K562 (cell line): ENCODE measurements around the gene NUBP2. TPM values are rescaled to one million over a fixed set of nuclear protein-coding genes. Genes with fewer than 3 reads are reported as not detected.

ENCODE experiments used
- DDX20 ChIP-seq: fragments of 450-650 bp; IDR thresholded peaks from 2 replicates; pipeline ENCODE4 v1.6.1; 2016; ENCODE audit warnings: missing genetic modification characterization, low read depth, mild to moderate bottlenecking, missing compliant biosample characterization, moderate library complexity
- ETS2 ChIP-seq: IDR thresholded peaks from 2 replicates; pipeline ENCODE4 v1.6.1; 2016; ENCODE audit warnings: borderline replicate concordance, missing genetic modification characterization, mild to moderate bottlenecking, moderate library complexity, missing compliant biosample characterization; ENCODE audit not compliant: poor library complexity, severe bottlenecking
- FOXJ2 ChIP-seq: fragments of 200-800 bp; sonication (Bioruptor generic); IDR thresholded peaks from 2 replicates; pipeline ENCODE4 v1.6.1; 2016; ENCODE audit warnings: missing genetic modification characterization, missing compliant biosample characterization
- HLTF ChIP-seq: fragments of 450-650 bp; IDR thresholded peaks from 2 replicates; pipeline ENCODE4 v1.6.1; 2016
- JUNB ChIP-seq: fragments of 450-650 bp; formaldehyde crosslinking; conservative IDR thresholded peaks from 2 replicates; pipeline ENCODE4 v1.4.0; 2020; ENCODE audit warnings: mild to moderate bottlenecking
- ZC3H4 ChIP-seq: sonication (generic); formaldehyde crosslinking; IDR thresholded peaks from 2 replicates; pipeline ENCODE4 v1.9.0; 2021; ENCODE audit warnings: missing genetic modification reagents, borderline replicate concordance
- ZNF76 ChIP-seq: fragments of 250-450 bp; sonication (Bioruptor Pico); IDR thresholded peaks from 2 replicates; pipeline ENCODE4 v1.4.0; 2020; ENCODE audit warnings: mild to moderate bottlenecking, moderate library complexity, borderline replicate concordance
- ZNF766 ChIP-seq: fragments of 200-800 bp; sonication (Bioruptor generic); conservative IDR thresholded peaks from 2 replicates; pipeline ENCODE4 v1.6.1; 2016; ENCODE audit warnings: missing genetic modification characterization, missing compliant biosample characterization
- polyA plus RNA-seq, 8 experiments: library from polyadenylated mRNA; depleted of rRNA in 4 of 8; stranded (reverse) in 5 of 8; unstranded in 3 of 8; fragments of >200 nt; fragmentation: Nextera tagmentation in 2 of 8; fragmentation: Illumina TruSeq in 1 of 8; extraction: Ambion mirVana in 2 of 8; extraction: Trizol in 1 of 8; gene quantifications; 2 replicates each; pipeline versions ENCODE4 v1.2.1 to v1.2.3, GENCODE V29; 2011 to 2014; ENCODE audit warnings: inconsistent platforms in 1 of 8, missing spikeins in 1 of 8
- total RNA-seq, 7 experiments: library from RNA; depleted of rRNA in 6 of 7; stranded (reverse); fragments of >200 nt in 6 of 7; fragmentation: Illumina TruSeq in 2 of 7; extraction: Trizol in 2 of 7; gene quantifications; 2 replicates each; pipeline versions ENCODE4 v1.2.1 to v1.2.3, GENCODE V29; 2011 to 2021; ENCODE audit warnings: low replicate concordance in 1 of 7
- TF ChIP-seq, protein P1 (sequence below): fragments of 450-650 bp; IDR thresholded peaks from 2 replicates; pipeline ENCODE4 v1.6.1; 2017; ENCODE audit warnings: antibody characterized with exemption, mild to moderate bottlenecking
- TF ChIP-seq, protein P2 (sequence below): fragments of 450-650 bp; formaldehyde crosslinking; IDR thresholded peaks from 2 replicates; pipeline ENCODE4 v1.4.0; 2022; ENCODE audit warnings: missing genetic modification characterization
- TF ChIP-seq, protein P3 (sequence below): fragments of 450-650 bp; IDR thresholded peaks from 2 replicates; pipeline ENCODE4 v1.6.1; 2014; ENCODE audit warnings: low read depth, mild to moderate bottlenecking, moderate library complexity, borderline replicate concordance
- TF ChIP-seq, protein P4 (sequence below): fragments of 450-650 bp; IDR thresholded peaks from one replicate; pipeline ENCODE4 v1.6.1; 2018; ENCODE audit warnings: mild to moderate bottlenecking, moderate library complexity; ENCODE audit not compliant: partially characterized antibody
- TF ChIP-seq, protein P5 (sequence below), 2 experiments: IDR thresholded peaks; 2 replicates each; pipeline ENCODE4 v1.6.1; 2012; ENCODE audit warnings: improper control_type of control experiment in 2 of 2, low read depth in 2 of 2, low read length in 2 of 2, borderline replicate concordance in 1 of 2
- TF ChIP-seq, protein P6 (sequence below): sonication (generic); formaldehyde crosslinking; IDR thresholded peaks from 2 replicates; pipeline ENCODE4 v1.9.0; 2022; ENCODE audit warnings: mild to moderate bottlenecking, missing genetic modification reagents

NUBP2 gene
- total and polyA plus RNA-seq, 9 of the 15 experiments (the other 6 are each of a cell fraction or from before 2014, with no cell fraction given), result 1.8 to 115 (median 24.0) TPM

DNA sequence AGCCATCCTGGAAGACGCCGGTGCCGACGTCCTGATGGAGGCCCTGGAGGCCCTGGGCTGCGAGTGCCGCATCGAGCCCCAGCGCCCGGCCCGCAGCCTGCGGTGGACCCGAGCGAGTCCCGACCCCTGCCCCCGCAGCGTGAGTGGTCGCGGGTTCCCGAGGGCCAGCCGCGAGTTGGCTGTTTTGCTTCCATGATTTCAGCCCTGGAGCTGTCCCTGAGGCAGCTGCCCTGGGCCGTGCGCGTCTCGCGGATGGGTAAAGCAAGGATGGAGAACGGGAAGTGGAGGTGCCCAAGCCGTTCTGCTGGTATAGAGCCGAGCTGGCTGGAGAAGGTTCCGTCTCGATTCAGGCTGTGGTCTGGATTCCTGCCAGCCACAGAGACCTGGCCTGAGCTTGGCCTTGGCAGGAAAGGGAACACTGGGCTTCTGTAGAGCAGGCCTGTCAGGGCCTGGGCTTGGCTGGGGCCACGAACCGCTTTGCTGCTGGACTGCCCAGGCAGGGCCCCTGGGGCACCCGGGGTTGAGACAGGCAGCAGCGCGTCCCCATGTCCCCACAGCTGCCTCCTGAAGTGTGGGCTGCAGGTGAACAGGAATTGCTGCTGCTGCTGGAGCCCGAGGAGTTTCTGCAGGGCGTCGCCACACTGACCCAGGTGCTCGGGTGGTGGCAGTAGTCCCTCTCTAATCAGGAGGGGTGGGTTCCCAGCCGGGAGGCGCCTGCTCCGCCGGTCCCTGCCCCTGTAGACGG, 8.9 kb upstream of the NUBP2 start (continued):
- TF ChIP-seq, protein P1, sequence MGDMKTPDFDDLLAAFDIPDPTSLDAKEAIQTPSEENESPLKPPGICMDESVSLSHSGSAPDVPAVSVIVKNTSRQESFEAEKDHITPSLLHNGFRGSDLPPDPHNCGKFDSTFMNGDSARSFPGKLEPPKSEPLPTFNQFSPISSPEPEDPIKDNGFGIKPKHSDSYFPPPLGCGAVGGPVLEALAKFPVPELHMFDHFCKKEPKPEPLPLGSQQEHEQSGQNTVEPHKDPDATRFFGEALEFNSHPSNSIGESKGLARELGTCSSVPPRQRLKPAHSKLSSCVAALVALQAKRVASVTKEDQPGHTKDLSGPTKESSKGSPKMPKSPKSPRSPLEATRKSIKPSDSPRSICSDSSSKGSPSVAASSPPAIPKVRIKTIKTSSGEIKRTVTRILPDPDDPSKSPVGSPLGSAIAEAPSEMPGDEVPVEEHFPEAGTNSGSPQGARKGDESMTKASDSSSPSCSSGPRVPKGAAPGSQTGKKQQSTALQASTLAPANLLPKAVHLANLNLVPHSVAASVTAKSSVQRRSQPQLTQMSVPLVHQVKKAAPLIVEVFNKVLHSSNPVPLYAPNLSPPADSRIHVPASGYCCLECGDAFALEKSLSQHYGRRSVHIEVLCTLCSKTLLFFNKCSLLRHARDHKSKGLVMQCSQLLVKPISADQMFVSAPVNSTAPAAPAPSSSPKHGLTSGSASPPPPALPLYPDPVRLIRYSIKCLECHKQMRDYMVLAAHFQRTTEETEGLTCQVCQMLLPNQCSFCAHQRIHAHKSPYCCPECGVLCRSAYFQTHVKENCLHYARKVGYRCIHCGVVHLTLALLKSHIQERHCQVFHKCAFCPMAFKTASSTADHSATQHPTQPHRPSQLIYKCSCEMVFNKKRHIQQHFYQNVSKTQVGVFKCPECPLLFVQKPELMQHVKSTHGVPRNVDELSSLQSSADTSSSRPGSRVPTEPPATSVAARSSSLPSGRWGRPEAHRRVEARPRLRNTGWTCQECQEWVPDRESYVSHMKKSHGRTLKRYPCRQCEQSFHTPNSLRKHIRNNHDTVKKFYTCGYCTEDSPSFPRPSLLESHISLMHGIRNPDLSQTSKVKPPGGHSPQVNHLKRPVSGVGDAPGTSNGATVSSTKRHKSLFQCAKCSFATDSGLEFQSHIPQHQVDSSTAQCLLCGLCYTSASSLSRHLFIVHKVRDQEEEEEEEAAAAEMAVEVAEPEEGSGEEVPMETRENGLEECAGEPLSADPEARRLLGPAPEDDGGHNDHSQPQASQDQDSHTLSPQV, result no peak
- TF ChIP-seq ZC3H4 (CRISPR knock-in tag) (0 out of 2 replicates have a peak, but pooled peaks have one; percentile 4), ETS2 (tag) (no peak), JUNB (CRISPR knock-in tag) (no peak), DDX20 (tag) (no peak), HLTF (no peak), ZNF766 (CRISPR knock-in tag) (no peak), FOXJ2 (no peak), ZNF76 (CRISPR knock-in tag) (no peak)
- TF ChIP-seq, protein P2, sequence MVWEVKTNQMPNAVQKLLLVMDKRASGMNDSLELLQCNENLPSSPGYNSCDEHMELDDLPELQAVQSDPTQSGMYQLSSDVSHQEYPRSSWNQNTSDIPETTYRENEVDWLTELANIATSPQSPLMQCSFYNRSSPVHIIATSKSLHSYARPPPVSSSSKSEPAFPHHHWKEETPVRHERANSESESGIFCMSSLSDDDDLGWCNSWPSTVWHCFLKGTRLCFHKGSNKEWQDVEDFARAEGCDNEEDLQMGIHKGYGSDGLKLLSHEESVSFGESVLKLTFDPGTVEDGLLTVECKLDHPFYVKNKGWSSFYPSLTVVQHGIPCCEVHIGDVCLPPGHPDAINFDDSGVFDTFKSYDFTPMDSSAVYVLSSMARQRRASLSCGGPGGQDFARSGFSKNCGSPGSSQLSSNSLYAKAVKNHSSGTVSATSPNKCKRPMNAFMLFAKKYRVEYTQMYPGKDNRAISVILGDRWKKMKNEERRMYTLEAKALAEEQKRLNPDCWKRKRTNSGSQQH, result no peak
- TF ChIP-seq, protein P3, sequence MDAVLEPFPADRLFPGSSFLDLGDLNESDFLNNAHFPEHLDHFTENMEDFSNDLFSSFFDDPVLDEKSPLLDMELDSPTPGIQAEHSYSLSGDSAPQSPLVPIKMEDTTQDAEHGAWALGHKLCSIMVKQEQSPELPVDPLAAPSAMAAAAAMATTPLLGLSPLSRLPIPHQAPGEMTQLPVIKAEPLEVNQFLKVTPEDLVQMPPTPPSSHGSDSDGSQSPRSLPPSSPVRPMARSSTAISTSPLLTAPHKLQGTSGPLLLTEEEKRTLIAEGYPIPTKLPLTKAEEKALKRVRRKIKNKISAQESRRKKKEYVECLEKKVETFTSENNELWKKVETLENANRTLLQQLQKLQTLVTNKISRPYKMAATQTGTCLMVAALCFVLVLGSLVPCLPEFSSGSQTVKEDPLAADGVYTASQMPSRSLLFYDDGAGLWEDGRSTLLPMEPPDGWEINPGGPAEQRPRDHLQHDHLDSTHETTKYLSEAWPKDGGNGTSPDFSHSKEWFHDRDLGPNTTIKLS, result no peak
- TF ChIP-seq, protein P4, sequence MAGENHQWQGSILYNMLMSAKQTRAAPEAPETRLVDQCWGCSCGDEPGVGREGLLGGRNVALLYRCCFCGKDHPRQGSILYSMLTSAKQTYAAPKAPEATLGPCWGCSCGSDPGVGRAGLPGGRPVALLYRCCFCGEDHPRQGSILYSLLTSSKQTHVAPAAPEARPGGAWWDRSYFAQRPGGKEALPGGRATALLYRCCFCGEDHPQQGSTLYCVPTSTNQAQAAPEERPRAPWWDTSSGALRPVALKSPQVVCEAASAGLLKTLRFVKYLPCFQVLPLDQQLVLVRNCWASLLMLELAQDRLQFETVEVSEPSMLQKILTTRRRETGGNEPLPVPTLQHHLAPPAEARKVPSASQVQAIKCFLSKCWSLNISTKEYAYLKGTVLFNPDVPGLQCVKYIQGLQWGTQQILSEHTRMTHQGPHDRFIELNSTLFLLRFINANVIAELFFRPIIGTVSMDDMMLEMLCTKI, result no peak
- TF ChIP-seq, protein P5, sequence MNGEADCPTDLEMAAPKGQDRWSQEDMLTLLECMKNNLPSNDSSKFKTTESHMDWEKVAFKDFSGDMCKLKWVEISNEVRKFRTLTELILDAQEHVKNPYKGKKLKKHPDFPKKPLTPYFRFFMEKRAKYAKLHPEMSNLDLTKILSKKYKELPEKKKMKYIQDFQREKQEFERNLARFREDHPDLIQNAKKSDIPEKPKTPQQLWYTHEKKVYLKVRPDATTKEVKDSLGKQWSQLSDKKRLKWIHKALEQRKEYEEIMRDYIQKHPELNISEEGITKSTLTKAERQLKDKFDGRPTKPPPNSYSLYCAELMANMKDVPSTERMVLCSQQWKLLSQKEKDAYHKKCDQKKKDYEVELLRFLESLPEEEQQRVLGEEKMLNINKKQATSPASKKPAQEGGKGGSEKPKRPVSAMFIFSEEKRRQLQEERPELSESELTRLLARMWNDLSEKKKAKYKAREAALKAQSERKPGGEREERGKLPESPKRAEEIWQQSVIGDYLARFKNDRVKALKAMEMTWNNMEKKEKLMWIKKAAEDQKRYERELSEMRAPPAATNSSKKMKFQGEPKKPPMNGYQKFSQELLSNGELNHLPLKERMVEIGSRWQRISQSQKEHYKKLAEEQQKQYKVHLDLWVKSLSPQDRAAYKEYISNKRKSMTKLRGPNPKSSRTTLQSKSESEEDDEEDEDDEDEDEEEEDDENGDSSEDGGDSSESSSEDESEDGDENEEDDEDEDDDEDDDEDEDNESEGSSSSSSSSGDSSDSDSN (IDR thresholded peaks at IDR 0.05; ENCODE audit: borderline replicate concordance in 1 of 2, low read depth in 2 of 2, low read length in 2 of 2), result no peak; a peak in 1 of 4 replicates
- TF ChIP-seq, protein P6, sequence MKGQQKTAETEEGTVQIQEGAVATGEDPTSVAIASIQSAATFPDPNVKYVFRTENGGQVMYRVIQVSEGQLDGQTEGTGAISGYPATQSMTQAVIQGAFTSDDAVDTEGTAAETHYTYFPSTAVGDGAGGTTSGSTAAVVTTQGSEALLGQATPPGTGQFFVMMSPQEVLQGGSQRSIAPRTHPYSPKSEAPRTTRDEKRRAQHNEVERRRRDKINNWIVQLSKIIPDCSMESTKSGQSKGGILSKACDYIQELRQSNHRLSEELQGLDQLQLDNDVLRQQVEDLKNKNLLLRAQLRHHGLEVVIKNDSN, result 0 out of 2 replicates have a peak, but pooled peaks have one; percentile 27
